Body of pancreas (tissue), 4 donors: ENCODE results near the gene PRSS48. TPM values are rescaled to one million over a fixed set of nuclear protein-coding genes. Genes with fewer than 3 reads are reported as not detected.
"Not testable (repeated sequence)": the region's sequence is repeated elsewhere in the genome, so short reads cannot be mapped to it uniquely, and the experiment has no call there.

Experiments used
- ATAC-seq: fragments of 150-250 bp; one replicate; pipeline ENCODE4 v1.9.1; 2016
- DNase-seq, 4 donors: peaks; one replicate each; pipeline ENCODE4 v3.0.0-alpha.2; 2019
- H3K27ac ChIP-seq, 4 donors: fragments of 200-600 bp; sonication (generic); 1 replicate in 3 of 4; 2 replicates in 1 of 4; pipeline versions ENCODE4 v1.5.1 to v1.6.1; 2016 to 2019; ENCODE audit warnings: mild to moderate bottlenecking in 1 of 4, mixed read lengths in 1 of 4, moderate library complexity in 1 of 4
- H3K27me3 ChIP-seq, 2 donors: fragments of 200-600 bp; sonication (generic); one replicate each; pipeline ENCODE4 v1.6.0; 2016; ENCODE audit warnings: mild to moderate bottlenecking in 1 of 2
- H3K36me3 ChIP-seq, 2 donors: fragments of 200-600 bp; sonication (generic); replicated peaks in 1 of 2; 2 replicates each; pipeline ENCODE4 v1.5.1; 2016; ENCODE audit warnings: low read depth in 2 of 2; ENCODE audit not compliant: insufficient read depth in 1 of 2
- H3K4me1 ChIP-seq: fragments of 200-600 bp; sonication (generic); one replicate; pipeline ENCODE4 v1.6.0; 2016
- H3K4me3 ChIP-seq, 2 donors: fragments of 200-600 bp; sonication (generic); 1 replicate in 1 of 2; 2 replicates in 1 of 2; pipeline ENCODE4 v1.5.1; 2016 to 2019
- H3K9me3 ChIP-seq, 3 donors: fragments of 200-600 bp; sonication (generic); 1 replicate in 2 of 3; 2 replicates in 1 of 3; pipeline ENCODE4 v1.5.1; 2016
- POLR2A ChIP-seq, 3 donors: fragments of 450-650 bp; IDR thresholded peaks; one replicate each; pipeline ENCODE4 v1.6.1; 2016; ENCODE audit warnings: antibody characterized with exemption in 3 of 3, mild to moderate bottlenecking in 2 of 3
- WGBS, 2 donors: methylation state at CpG; one replicate each; pipeline ENCODE4 v1.1.5; 2017; 5-methylcytosine and 5-hydroxymethylcytosine counted together
- intact Hi-C: fragments of 100-400 bp; cut with DNase I; formaldehyde crosslinking; loops from one replicate; pipeline ENCODE4 v1.15.1; 2023
- total RNA-seq, 2 donors: library from RNA; depleted of rRNA; stranded (reverse); fragments of >200 nt; gene quantifications; one replicate each; pipeline ENCODE4 v1.1.0, GENCODE V29; 2016
- TF ChIP-seq, protein P1 (sequence below), 7 experiments: fragments of 450-650 bp in 4 of 7; fragments of 200-600 bp in 3 of 7; sonication (generic) in 3 of 7; IDR thresholded peaks; one replicate each; pipeline ENCODE4 v1.5.1; 2016 to 2019; ENCODE audit warnings: antibody characterized with exemption in 7 of 7

Gene PRSS48
- total RNA-seq, 2 donors from 2014 or later, result not detected

DNA sequence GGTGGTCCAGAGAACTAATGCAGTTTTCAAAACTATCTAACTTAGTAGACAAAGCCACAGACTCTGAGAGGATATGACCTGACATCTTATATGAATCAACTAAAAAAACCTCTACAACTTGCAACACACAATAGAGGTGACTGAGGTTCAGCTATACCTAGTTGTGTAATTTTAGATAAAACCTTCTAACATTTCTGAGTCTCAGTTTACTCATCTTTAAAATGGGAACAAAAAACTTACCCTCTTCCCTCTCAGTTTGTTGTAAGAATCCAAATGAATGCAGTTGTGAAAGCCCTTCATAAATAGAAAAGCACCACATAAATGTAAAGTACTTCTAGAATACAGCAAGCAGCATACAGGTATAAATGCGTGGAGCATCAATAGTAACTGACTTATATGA lies 42.5 kb downstream of the PRSS48 start:
- Histone ChIP-seq H3K36me3 (no peaks in the 10 kb centered on the region), H3K4me1 (peaks cover 37% of the 10 kb centered on the region), H3K9me3 (no peaks in the 10 kb centered on the region), H3K4me3 (no peak overlapping the region), H3K27me3 (no peaks in the 10 kb centered on the region), H3K27ac (no peak overlapping the region)
- 100% methylated on average over 1 of the region's 1 CpG for WGBS, 2 donors
- no peak for DNase-seq
- no peak for TF ChIP-seq POLR2A (IDR thresholded peaks at IDR 0.05)
- TF ChIP-seq, protein P1, sequence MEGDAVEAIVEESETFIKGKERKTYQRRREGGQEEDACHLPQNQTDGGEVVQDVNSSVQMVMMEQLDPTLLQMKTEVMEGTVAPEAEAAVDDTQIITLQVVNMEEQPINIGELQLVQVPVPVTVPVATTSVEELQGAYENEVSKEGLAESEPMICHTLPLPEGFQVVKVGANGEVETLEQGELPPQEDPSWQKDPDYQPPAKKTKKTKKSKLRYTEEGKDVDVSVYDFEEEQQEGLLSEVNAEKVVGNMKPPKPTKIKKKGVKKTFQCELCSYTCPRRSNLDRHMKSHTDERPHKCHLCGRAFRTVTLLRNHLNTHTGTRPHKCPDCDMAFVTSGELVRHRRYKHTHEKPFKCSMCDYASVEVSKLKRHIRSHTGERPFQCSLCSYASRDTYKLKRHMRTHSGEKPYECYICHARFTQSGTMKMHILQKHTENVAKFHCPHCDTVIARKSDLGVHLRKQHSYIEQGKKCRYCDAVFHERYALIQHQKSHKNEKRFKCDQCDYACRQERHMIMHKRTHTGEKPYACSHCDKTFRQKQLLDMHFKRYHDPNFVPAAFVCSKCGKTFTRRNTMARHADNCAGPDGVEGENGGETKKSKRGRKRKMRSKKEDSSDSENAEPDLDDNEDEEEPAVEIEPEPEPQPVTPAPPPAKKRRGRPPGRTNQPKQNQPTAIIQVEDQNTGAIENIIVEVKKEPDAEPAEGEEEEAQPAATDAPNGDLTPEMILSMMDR (IDR thresholded peaks at IDR 0.05), result no peak
- intact Hi-C loops, result no loop called here
- ATAC-seq, result no peak

DNA sequence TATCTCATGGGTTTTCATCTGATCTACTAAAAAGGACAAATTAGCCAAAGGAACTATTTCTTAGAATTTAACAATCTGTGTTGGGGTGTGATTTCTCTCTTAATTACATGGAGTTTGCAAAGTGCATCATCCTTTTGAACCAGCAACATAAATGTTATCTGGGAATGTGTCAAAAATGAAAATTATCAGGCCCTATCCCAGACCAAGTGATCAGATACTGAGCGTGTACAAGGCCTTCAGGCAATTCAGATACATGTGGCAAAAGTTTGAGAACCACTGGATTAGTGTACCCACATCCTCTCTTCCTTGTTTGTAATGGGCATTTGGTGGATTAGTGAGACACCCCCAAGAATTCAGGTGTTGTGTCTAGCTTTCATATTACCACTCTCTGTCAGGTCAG lies 44.6 kb downstream of the PRSS48 start:
- intact Hi-C loops, result no loop called here
- Histone ChIP-seq H3K27ac (no peak overlapping the region), H3K4me1 (peaks cover 20% of the 10 kb centered on the region), H3K4me3 (no peak overlapping the region), H3K36me3 (no peaks in the 10 kb centered on the region), H3K27me3 (no peaks in the 10 kb centered on the region), H3K9me3 (no peaks in the 10 kb centered on the region)
- 61 to 79% methylated on average over 1 of the region's 1 CpG for WGBS, 2 donors
- DNase-seq (no peak), ATAC-seq (no peak)
- TF ChIP-seq, protein P1 (IDR thresholded peaks at IDR 0.05), result no peak
- no peak for TF ChIP-seq POLR2A (IDR thresholded peaks at IDR 0.05)

DNA sequence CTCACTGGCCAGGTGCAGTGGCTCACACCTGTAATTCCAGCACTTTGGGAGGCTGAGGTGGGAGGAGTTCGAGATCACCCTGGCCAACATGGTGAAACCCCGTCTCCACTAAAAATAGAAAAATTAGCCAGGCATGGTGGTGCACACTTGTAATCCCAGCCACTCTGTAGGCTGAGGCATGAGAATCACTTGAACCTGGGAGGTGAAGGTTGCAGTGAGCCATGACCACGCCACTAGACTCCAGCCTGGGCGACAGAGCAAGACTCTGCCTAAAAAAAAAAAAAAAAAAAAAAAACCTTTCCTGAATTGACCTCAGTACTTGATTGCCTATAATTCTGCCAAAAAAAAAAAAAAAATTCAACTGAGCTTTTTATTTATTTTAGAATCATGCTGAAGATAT lies 45.2 kb downstream of the PRSS48 start:
- H3K4me3 ChIP-seq, H3K36me3 ChIP-seq, ATAC-seq, DNase-seq, H3K9me3 ChIP-seq, H3K27ac ChIP-seq, H3K27me3 ChIP-seq, intact Hi-C loops: not testable (repeated sequence)
- 96 to 97% methylated on average over 4 of the region's 4 CpGs for WGBS, 2 donors
- peaks cover 20% of the 10 kb centered on the region for H3K4me1 ChIP-seq

DNA sequence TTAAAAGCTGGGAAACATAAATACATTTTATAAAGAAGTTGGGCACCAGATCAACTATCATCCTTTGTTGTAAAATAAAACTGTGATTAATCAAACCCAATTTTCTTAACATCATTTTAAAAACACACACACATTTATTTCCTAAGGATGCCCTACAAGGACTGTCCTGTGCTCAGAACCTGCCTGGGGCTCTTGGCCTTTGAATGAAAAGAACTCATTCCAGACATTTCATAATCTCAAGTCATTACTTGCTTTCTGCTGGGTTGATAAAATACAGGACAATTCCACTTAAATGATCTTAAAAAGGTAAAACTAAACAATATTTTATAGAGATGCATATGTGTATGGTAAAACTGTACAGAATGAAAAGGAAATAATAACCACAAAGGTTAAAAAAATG lies 45.6 kb downstream of the PRSS48 start:
- intact Hi-C loops, result no loop called here
- ATAC-seq (no peak), DNase-seq (no peak)
- TF ChIP-seq POLR2A (IDR thresholded peaks at IDR 0.05), result no peak
- TF ChIP-seq, protein P1 (IDR thresholded peaks at IDR 0.05), result no peak
- H3K36me3 ChIP-seq, result no peaks in the 10 kb centered on the region
- peaks cover 20% of the 10 kb centered on the region for H3K4me1 ChIP-seq
- H3K9me3 ChIP-seq, result no peaks in the 10 kb centered on the region
- H3K27me3 ChIP-seq, result no peaks in the 10 kb centered on the region
- no peak overlapping the region for H3K4me3 ChIP-seq
- no peak overlapping the region for H3K27ac ChIP-seq

DNA sequence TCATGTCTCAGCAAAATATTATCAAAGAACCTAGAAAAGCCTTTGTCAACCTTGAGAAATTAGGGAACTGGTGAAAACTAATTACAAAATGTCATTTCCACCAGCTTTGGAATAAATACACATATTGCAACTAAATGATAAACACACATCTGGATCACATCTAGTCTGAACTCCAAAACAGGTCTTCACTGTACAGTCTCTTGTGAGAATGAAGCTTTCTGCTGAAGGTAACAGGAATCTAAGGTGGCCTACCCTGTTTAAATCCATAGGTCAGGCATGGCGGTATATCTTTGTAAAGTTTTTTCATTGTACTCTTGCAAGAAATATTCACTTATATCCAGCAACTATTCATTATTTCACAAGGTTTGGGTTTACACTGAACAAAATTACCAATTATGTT lies 46.7 kb downstream of the PRSS48 start:
- peak overlapping the region; percentile 78 to 92 (median 88) for H3K27ac ChIP-seq
- no peaks in the 10 kb centered on the region for H3K36me3 ChIP-seq
- 96 to 100% methylated on average over 1 of the region's 1 CpG for WGBS, 2 donors
- intact Hi-C loops, result no loop called here
- H3K27me3 ChIP-seq, result no peaks in the 10 kb centered on the region
- ATAC-seq (no peak), DNase-seq (no peak)
- H3K4me1 ChIP-seq, result peaks cover 20% of the 10 kb centered on the region
- H3K4me3 ChIP-seq, result no peak overlapping the region
- H3K9me3 ChIP-seq, result no peaks in the 10 kb centered on the region
- TF ChIP-seq, protein P1 (IDR thresholded peaks at IDR 0.05), result no peak
- TF ChIP-seq POLR2A (IDR thresholded peaks at IDR 0.05), result no peak
